ENCODE measurements around the gene CHCHD5. TPM values are rescaled to one million over a fixed set of nuclear protein-coding genes. Genes with fewer than 3 reads are reported as not detected.

Gene CHCHD5
- total RNA-seq, 1 experiment from 2014 or later: 33.2 TPM

- DNase-seq (ENCODE audit: low spot score) (no peak), ATAC-seq (no peak)
- Mint-ChIP-seq H3K27me3 (ENCODE audit: low read depth) (no peaks in the 10 kb centered on the region; the same call in 1 of the 2 replicates), H3K9me3 (no peaks in the 10 kb centered on the region), H3K4me3 (no peak overlapping the region), H3K4me1 (peaks cover 26% of the 10 kb centered on the region), H3K27ac (no peak overlapping the region), H3K36me3 (no peaks in the 10 kb centered on the region)
- ChIA-PET CTCF (interaction anchor here (1.2 to 9.5 kb wide), 4 partner anchors 15 to 313 kb away, joined by 4 to 143 read pairs (median 43); partner anchors contain the start of gene SLC20A1), POLR2A (no interaction called here)
- TF ChIP-seq, protein P1, sequence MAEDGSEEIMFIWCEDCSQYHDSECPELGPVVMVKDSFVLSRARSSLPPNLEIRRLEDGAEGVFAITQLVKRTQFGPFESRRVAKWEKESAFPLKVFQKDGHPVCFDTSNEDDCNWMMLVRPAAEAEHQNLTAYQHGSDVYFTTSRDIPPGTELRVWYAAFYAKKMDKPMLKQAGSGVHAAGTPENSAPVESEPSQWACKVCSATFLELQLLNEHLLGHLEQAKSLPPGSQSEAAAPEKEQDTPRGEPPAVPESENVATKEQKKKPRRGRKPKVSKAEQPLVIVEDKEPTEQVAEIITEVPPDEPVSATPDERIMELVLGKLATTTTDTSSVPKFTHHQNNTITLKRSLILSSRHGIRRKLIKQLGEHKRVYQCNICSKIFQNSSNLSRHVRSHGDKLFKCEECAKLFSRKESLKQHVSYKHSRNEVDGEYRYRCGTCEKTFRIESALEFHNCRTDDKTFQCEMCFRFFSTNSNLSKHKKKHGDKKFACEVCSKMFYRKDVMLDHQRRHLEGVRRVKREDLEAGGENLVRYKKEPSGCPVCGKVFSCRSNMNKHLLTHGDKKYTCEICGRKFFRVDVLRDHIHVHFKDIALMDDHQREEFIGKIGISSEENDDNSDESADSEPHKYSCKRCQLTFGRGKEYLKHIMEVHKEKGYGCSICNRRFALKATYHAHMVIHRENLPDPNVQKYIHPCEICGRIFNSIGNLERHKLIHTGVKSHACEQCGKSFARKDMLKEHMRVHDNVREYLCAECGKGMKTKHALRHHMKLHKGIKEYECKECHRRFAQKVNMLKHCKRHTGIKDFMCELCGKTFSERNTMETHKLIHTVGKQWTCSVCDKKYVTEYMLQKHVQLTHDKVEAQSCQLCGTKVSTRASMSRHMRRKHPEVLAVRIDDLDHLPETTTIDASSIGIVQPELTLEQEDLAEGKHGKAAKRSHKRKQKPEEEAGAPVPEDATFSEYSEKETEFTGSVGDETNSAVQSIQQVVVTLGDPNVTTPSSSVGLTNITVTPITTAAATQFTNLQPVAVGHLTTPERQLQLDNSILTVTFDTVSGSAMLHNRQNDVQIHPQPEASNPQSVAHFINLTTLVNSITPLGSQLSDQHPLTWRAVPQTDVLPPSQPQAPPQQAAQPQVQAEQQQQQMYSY (CRISPR knock-in tag; IDR thresholded peaks at IDR 0.05): no peak
- TF ChIP-seq ZNF263 (CRISPR knock-in tag; IDR thresholded peaks at IDR 0.05; ENCODE audit: low read depth): no peak
- no peak for TF ChIP-seq NFE2L1 (CRISPR knock-in tag; IDR thresholded peaks at IDR 0.05)
- TF ChIP-seq MYBL2 (CRISPR knock-in tag; IDR thresholded peaks at IDR 0.05): no peak
- no peak for TF ChIP-seq ZNF317 (CRISPR knock-in tag; IDR thresholded peaks at IDR 0.05; ENCODE audit: borderline replicate concordance, low read depth)
- no peak for TF ChIP-seq TEAD1 (CRISPR knock-in tag; IDR thresholded peaks at IDR 0.05)
- no peak for TF ChIP-seq ESRRA (CRISPR knock-in tag; IDR thresholded peaks at IDR 0.05; ENCODE audit: borderline replicate concordance)
- TF ChIP-seq HMGXB4 (CRISPR knock-in tag; IDR thresholded peaks at IDR 0.05): no peak
- TF ChIP-seq USF2 (CRISPR knock-in tag; IDR thresholded peaks at IDR 0.05): no peak
- no peak for TF ChIP-seq SP1 (CRISPR knock-in tag; conservative IDR thresholded peaks at IDR 0.05)
- no peak for TF ChIP-seq ZNF423 (CRISPR knock-in tag; IDR thresholded peaks at IDR 0.05)
- TF ChIP-seq, protein P2, sequence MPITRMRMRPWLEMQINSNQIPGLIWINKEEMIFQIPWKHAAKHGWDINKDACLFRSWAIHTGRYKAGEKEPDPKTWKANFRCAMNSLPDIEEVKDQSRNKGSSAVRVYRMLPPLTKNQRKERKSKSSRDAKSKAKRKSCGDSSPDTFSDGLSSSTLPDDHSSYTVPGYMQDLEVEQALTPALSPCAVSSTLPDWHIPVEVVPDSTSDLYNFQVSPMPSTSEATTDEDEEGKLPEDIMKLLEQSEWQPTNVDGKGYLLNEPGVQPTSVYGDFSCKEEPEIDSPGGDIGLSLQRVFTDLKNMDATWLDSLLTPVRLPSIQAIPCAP (CRISPR knock-in tag; IDR thresholded peaks at IDR 0.05): no peak
- TF ChIP-seq ZNF138 (CRISPR knock-in tag; conservative IDR thresholded peaks at IDR 0.05): no peak
- no peak for TF ChIP-seq ZNF396 (CRISPR knock-in tag; IDR thresholded peaks at IDR 0.05; ENCODE audit: borderline replicate concordance)
- TF ChIP-seq ZNF532 (CRISPR knock-in tag; IDR thresholded peaks at IDR 0.05; ENCODE audit: borderline replicate concordance): no peak
These were observed 44.8 kb downstream of the CHCHD5 start for GRCh38 chr2:112629224-112629623.

Data from WTC11 (cell line).